HG03342 (cell line): ENCODE data around the gene LINGO3.
"Not testable (repeated sequence)": the region's sequence is repeated elsewhere in the genome, so short reads cannot be mapped to it uniquely, and the experiment has no call there.

Experiments
- ATAC-seq: cut with Tn5 transposase; IDR thresholded peaks from one replicate; pipeline ENCODE4 v1.9.1; 2021; ENCODE audit warnings: mild to moderate bottlenecking, moderate library complexity; ENCODE audit not compliant: unreplicated experiment

The LINGO3 gene

GRCh38 chr19:2308114-2308556 lies at the start of gene LINGO3:
TSS of gene LINGO3 (minus strand) at chr19:2308154. CDS start at chr19:2291776, 16,378 bp downstream.
- no peak for ATAC-seq

GRCh38 chr19:2356036-2356646 lies 48.2 kb upstream of the LINGO3 start:
- no peak for ATAC-seq

- ATAC-seq: no peak
Measured at GRCh38 chr19:2355168-2356035, 47.4 kb upstream of the LINGO3 start.

GRCh38 chr19:2354670-2355069 lies 46.7 kb upstream of the LINGO3 start:
- ATAC-seq: no peak

- no peak for ATAC-seq
Measured at GRCh38 chr19:2353887-2354592, 46.1 kb upstream of the LINGO3 start.

GRCh38 chr19:2353159-2353886 lies 45.4 kb upstream of the LINGO3 start:
- ATAC-seq: no peak

GRCh38 chr19:2352121-2352520 lies 44.2 kb upstream of the LINGO3 start:
- no peak for ATAC-seq

- ATAC-seq: no peak
Measured at GRCh38 chr19:2351591-2351990, 43.6 kb upstream of the LINGO3 start.

GRCh38 chr19:2350656-2351055 lies 42.7 kb upstream of the LINGO3 start:
- ATAC-seq: no peak

- ATAC-seq: not testable (repeated sequence)
Measured at GRCh38 chr19:2349818-2350217, 41.9 kb upstream of the LINGO3 start.

- no peak for ATAC-seq
Measured at GRCh38 chr19:2345794-2346663, 38.1 kb upstream of the LINGO3 start.

GRCh38 chr19:2345076-2345475 lies 37.1 kb upstream of the LINGO3 start:
- ATAC-seq: no peak

- ATAC-seq: no peak
Measured at GRCh38 chr19:2344381-2344870, 36.5 kb upstream of the LINGO3 start.

GRCh38 chr19:2343289-2343982 lies 35.5 kb upstream of the LINGO3 start:
- no peak for ATAC-seq

GRCh38 chr19:2342656-2343288 lies 34.8 kb upstream of the LINGO3 start:
- no peak for ATAC-seq

- ATAC-seq: no peak
Measured at GRCh38 chr19:2341982-2342381, 34.0 kb upstream of the LINGO3 start.

GRCh38 chr19:2341244-2341751 lies 33.3 kb upstream of the LINGO3 start:
- ATAC-seq: no peak

GRCh38 chr19:2340496-2341243 lies 32.7 kb upstream of the LINGO3 start:
- no peak for ATAC-seq
